Ureter (tissue), 1 donor: ENCODE measurements around the gene HSP90AB1. TPM values are rescaled to one million over a fixed set of nuclear protein-coding genes. Genes with fewer than 3 reads are reported as not detected.
"Not testable (repeated sequence)": the region's sequence is repeated elsewhere in the genome, so short reads cannot be mapped to it uniquely, and the experiment has no call there.

Source experiments
- DNase-seq: peaks from one replicate; pipeline ENCODE4 v3.0.0-alpha.2; 2020; ENCODE audit warnings: low spot score
- total RNA-seq: library from RNA; stranded (reverse); gene quantifications from one replicate; pipeline ENCODE4 v1.2.4, GENCODE V29; 2023
- donor health status: DM: yes; HTN: yes; CAD: no.

HSP90AB1 gene
- total RNA-seq, 1 donor from 2014 or later, result 936 TPM

DNA sequence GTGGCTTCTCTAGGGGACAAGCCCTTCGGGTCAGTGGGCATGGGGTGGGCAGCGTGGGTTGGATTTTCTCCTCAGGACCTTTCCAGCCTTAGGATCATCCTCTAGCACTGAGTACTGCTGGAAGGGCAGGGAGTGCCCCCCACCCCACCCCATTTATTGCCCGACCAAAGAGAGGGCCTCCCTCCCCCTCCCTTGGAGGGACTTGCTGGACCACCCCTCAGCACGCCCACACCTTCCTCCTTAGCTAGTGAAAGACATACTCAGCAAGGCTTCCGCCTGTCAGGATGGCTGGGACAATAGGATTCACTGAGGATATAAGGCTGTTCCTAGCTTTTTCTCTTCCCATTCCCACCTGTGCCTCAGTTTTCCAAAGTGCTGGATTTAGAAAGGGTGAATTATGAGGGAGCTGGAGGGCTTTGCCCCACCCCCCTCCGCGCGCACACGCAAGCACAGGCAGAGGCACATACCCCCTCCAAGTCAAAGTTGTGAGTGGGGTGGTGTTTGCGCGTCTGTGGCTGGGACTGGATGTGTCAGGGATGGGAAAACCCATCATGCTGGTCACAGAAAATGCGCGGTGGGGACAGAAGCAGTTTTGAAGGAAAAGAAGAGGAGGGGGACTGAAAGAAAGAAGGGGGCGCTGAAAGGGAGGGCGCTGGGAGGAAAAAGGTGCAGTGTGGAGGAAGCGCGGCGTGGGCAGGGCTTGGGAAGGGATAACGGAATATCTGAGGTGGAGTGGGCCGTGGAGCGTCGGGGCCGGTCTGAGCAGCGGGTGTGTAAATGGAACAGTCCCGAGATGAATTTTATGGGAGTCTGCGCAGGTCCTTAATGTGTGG is 24.2 kb upstream of the HSP90AB1 start:
- no peak for DNase-seq

DNA sequence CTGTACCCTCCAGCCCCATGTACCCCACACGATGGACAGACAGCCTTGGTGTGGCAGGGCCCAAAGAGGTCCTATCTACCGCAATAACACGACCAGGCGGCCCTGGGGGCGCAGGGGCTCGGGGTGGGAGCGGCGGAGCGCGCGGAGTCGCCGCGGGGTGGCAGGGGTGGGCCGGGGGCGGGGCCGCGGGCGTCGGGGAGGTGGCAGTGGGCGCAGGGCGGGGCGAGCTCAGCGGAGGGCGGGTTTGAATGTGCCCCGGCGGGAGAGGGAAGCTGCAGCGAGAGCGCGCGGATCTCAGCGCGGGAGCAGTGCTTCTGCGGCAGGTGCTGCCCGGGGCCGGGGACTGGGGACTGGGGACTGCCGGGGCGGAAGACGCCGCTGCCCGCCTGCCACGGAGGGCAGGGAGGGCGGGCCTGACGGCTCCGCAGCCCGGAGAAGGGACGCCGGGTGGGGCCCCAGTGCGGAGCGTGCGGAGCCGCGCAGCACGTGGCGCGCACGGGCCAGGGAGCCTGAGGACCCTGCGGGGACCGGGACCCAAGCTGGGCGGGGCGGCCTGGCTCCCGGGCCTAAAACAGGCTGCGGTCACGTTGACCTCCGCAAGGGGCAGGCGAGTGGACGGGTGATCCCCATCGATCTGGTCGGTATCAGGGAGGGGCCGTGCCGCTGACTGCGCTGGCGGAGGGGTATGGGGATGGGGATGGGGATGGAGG is 23.4 kb upstream of the HSP90AB1 start, which contains the start of gene SLC29A1:
Gene SLC29A1 (plus strand): TSS at position 277 of the 710 bp plus-strand sequence. CDS start 3,719 bp downstream, outside the sequence.
- peak; percentile 83 for DNase-seq

DNA sequence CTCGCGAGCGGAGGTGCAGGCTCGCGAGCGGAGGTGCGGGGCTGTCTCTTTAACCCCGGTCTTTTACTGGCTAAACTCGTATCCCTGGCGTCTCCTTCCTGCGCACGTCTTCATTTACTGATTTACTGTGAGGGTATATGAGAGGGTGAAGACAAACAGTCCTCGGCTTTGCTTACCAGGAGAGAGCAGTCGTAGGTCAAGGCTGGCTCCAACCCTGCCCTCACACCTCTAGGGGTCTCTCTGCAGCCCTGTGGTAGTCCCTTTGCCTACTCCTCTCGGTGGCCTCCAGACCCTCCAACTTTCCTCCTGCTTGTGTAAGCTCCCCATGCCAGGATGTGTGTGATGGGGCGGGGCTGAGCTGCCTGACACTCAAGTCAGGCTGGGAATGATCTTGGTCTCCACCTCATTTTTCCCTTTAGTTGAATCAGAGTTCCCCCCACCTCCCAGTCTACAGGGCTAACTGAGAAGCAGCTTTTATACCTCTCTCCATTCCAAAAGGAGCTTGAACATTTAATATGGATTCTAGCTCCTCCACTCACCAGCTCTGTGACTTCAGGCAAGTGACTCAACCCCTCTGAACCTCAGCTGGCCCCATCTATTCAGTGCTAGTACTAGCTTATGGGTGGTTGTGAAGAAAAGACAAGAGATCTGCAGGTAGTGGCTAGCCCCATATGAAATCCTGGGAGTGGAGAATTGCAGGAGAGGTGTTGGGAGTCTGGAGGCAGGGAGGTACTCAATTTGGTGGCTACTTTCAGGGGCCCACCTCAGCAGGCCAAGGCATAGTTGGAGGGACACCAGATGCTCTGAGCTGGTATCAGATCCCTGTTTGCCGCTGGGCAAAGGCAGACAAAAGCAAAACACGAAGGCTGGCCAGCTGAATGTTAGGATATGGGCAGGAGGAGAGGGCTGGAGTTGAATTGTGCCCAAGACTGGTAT is 22.6 kb upstream of the HSP90AB1 start:
- DNase-seq, result no peak

DNA sequence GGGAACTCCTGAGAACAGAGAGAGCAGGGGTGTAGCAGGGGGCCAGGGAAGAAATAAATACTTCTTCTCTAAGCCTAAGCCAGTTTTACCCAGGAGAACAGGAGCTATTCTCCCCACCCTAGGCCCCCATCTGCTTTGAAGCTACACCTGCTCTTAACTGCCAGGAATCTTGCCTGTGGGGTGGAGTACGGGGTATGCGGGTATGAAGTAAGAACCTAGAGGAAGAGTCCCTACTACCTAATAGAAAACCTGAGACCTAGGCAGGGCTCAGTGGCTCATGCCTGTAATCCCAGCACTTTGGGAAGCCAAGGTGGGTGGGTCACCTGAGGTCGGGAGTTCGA is 22.0 kb upstream of the HSP90AB1 start:
- no peak for DNase-seq

DNA sequence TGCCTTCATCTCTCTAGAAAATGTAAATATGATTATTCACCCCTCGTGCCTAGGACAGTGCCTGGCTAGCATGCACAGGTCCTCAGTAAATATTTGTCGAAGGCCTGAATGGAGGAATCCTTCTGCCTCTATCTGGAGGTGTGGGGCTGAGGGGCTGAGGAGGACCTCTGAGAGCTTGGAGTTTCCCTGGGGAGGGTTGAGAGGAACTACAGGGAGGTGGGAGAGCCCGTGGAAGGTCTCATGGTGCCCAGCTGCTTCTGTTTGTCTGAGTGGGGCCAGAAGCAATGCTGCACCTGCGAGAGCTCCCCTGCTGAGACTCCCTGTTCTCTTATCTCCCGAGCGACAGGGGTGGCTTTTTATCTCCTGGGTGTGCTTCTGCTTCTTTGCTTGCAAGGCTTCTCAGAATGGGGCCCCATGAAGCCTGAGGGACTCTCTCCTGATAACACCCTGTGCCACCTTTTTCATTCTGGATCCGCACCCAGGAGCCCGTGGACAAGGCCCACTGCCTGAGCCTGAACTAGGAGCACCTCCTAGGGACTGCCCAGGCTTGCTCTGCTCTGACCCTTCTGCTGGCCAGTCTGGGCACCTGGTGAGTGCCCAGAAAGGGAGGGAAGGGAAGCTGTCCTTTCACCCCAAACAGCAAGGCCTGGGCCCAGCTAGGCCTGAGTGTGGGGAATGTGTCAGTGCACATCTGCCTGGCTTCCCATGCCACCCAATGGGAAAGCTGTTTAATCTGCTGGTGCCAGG is 21.1 kb upstream of the HSP90AB1 start:
- DNase-seq, result no peak

DNA sequence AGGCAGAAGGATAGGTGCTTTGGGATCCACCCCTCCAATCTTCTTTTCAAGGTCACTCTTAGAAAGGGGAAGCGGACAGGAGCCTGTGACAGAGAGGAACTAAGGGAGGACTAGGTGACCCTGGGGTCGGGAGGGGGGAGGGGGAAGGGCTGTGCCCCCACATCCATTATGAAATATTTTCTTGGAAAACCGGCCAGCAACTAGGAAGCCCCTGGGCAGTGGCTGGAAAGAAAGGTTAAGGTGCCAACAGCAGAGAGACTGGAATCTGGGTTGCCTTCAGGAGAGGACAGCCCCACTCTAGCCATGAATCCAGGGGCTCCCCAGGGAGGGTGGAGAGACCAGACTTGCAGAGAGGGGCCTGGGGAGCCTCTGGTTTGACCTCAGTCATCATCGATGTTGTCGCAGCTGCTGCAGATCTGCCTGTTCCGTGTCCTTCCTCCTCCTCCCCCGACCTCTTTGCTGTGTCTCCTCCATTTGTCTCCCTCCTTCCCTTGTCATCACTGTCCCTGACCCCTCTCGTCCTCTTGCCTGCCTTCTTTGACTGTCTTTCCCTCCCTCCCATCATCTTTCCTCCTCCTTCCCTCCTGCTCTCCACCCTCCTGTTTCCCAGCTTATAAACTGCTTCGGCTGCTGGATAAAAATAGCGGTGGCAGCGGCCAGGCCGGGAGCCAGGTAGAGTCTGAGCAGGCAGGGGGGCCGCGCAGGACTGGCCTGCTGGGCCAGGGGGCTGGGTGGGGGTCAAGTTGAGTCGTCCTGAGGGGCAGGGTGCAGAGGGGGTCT is 20.3 kb upstream of the HSP90AB1 start:
- no peak for DNase-seq

DNA sequence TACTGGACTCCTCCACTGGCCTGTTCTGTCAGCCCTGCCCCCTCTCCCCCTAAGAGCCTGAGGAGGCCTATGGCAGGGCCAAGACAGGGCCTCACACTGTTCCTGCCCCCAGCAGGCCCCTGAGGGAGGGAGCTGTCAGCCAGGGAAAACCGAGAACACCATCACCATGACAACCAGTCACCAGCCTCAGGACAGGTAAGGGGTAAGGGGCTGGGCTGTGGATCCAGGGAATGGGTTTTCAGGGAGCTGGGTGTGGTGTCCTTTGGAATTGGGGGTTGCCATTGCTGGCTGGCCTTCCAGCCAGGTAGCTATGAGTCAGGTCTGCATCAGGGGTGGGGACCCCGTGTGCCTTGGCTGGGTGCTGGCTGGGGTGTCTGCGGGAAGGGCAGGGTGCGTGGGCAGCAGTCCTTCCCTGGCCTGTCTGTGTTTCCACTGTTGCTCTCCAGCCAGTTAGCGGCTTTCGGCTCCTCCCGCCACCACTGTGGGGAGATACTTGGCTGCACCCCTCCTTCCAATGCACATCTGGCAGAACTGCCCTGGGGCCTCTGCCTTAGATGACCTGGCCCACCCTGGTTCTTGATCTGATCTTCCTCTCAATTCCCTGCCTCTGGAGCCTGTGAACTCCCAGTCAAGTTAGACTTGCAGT is 19.6 kb upstream of the HSP90AB1 start:
- no peak for DNase-seq

DNA sequence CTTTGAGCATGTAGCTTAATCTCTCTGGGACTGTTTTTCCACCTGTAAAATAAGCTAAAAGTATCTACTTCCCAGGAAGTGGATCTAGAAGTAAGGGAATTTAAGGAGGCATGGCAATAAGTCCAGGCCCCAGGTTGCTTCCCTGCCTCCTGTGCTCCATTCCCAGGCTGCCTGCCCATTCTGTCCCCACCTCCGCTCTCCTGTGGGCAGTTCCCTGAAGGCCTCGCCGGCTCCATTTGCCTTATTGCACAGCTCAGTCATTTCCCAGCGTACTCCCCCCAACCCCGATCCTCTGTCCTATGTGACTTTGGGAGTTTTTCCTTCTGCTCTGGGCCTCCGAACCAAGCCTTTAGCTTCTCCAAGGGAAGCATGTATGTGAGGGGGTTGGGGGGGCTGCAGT is 18.9 kb upstream of the HSP90AB1 start:
- no peak for DNase-seq

DNA sequence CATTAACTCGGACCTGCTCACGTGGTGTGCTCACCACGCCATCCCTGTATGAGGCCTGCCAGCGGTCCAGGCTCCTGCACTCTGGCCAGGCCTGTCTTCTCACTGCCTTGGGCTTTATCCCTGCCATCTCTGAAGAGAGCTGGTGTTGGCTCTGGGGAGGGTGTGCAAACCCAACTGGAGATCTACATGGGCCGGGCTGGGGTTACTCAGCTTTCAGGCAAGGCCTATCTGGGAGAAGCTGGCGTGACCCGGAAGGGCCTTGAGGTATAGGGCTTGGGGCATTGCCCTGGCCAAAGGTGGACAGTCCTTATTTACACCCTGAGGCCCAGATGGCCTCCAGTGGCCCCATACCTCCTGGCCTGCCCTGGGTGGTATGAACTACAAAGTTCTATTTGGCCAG is 18.5 kb upstream of the HSP90AB1 start:
- no peak for DNase-seq

DNA sequence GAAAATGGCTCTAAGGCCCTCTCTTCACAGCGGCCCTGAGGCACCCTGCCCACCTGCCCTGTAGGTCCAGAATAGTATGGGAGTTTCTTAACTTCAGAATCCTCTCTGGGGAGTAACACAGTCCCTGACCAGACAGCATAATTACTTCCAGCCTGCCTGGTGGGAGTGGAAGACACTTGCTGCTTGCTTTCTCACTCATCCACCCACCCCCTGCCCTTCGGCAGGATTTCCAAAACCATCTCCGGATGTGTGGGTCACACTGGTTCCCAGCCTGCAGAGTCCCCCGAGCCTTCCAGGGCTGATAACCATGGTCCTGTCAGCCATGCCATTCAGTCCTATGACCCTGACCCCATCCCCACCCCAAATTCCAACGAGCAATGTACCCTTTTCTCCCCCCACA is 18.1 kb upstream of the HSP90AB1 start:
- DNase-seq, result no peak

DNA sequence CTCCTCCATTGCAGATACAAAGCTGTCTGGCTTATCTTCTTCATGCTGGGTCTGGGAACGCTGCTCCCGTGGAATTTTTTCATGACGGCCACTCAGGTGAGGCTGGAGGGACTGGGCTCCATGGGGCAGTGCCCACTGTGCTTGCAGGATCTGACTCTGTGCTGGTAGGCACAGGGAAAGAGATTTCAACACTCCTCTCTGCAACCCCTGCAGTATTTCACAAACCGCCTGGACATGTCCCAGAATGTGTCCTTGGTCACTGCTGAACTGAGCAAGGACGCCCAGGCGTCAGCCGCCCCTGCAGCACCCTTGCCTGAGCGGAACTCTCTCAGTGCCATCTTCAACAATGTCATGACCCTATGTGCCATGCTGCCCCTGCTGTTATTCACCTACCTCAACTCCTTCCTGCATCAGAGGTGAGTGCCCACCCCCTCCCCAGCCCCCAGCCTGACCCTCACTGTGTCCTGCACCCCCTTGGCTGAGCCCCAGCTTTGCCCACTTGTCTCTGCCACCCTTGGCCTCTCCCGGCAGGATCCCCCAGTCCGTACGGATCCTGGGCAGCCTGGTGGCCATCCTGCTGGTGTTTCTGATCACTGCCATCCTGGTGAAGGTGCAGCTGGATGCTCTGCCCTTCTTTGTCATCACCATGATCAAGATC is 17.4 kb upstream of the HSP90AB1 start:
- DNase-seq, result no peak

DNA sequence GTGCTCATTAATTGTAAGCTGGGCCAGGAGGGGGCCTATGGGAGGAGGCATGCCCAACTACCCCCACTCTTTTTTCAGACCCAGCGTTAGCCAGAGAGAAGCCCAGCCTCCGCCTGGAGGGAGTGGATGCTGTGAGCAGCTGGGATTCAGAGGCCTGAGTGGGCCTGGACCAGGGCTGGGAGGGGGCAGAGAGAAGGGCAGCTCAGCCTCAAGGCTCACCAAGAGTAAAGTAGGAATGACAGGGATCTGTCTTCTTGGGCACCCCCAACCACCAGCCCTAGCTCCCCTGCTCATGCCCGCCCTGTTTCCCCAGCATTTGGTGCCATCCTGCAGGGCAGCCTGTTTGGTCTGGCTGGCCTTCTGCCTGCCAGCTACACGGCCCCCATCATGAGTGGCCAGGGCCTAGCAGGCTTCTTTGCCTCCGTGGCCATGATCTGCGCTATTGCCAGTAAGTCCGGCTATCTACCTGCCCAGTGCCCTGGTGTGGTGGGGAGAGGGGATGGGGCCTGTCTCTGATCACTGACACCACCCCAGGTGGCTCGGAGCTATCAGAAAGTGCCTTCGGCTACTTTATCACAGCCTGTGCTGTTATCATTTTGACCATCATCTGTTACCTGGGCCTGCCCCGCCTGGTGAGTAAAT is 16.7 kb upstream of the HSP90AB1 start:
- no peak for DNase-seq

DNA sequence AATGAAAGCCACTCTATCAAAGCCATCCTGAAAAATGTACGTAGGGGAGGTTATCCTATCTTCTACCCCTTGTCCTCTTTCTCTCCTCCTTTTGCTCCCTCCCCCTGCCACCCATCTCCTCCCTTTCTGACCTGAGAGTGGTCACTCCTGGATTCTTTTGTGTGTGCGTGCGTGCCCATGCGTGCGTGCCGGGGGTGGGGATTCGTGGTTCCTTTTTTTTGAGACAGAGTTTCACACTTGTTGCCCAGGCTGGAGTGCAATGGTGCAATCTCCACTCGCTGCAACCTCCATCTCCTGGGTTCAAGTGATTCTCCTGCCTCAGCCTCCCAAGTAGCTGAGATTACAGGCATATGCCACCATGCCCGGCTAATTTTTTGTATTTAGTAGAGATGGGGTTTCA is 15.5 kb upstream of the HSP90AB1 start:
- not testable (repeated sequence) for DNase-seq

DNA sequence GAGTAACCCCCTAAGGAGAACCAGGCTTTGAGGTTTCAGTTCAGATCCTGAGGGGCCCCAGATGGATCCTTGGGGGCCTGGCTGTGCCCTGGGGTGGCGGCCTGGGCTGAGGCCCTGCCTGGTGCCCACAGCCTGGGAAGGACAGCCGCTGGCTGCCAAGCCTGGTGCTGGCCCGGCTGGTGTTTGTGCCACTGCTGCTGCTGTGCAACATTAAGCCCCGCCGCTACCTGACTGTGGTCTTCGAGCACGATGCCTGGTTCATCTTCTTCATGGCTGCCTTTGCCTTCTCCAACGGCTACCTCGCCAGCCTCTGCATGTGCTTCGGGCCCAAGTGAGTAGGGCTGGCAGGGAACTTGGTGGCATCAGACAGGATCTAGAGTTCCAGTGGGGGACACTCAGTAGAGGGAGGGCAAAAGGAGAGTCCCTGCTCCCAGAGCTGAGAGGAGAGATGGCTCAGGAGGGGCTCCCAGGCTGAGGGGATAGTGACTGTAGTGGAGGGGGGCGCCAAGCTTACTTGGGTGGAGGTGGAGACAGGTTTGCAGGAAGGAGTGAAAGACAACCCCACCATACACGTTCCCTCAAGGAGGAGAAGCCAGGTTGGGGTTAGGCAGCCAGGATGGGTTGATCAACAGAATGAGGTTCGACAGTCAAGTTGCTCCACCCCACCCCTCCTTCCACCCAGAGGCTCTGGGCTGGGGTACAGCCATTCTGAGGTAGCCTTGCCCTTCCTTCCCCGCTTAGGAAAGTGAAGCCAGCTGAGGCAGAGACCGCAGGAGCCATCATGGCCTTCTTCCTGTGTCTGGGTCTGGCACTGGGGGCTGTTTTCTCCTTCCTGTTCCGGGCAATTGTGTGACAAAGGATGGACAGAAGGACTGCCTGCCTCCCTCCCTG is 14.0 kb upstream of the HSP90AB1 start:
- no peak for DNase-seq

DNA sequence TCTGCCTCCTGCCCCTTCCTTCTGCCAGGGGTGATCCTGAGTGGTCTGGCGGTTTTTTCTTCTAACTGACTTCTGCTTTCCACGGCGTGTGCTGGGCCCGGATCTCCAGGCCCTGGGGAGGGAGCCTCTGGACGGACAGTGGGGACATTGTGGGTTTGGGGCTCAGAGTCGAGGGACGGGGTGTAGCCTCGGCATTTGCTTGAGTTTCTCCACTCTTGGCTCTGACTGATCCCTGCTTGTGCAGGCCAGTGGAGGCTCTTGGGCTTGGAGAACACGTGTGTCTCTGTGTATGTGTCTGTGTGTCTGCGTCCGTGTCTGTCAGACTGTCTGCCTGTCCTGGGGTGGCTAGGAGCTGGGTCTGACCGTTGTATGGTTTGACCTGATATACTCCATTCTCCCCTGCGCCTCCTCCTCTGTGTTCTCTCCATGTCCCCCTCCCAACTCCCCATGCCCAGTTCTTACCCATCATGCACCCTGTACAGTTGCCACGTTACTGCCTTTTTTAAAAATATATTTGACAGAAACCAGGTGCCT is 13.3 kb upstream of the HSP90AB1 start:
- no peak for DNase-seq

DNA sequence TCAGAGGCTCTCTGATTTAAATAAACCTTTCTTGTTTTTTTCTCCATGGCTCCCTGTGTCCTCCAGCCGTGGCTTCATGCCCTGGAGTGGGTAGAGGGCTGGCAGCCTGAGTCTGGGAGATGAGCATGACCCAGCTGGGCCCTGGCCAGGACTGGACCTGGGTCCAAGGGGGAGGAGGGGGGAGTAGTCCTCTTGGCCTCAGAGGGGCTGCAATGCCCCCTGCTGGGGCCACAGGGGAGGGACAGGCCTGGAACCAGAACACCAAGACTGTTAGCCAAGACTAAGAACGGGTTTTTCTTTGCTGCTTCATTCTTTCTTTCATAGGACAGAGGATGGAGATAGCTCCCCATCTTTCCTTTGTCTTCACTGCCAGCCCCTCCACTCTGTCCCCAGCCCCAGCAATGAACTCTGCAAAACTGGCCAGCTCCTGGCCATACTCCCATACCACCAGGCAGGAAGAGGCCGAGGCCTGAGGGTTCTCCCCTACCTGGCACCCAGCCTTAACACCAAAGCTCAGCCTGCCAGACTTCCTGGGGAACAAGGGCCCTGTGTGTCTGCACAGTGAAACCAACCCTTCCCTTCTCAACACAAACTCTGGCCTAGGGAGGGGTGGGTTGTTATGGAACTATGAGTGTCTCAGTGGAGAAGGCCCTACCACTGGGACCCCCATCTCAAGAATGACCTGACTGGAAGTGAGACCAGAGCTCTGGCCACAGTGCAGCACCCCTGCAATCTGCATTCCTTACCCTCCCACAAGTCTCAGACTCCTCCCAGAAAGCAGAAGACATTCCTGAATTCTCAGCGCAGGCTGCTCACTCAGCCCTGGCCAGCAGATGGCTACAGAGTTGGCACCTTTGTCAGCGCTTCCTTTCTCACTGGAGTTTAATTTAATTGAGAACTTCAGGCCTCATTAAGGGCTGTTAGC is 12.5 kb upstream of the HSP90AB1 start:
- DNase-seq, result peak; percentile 83

DNA sequence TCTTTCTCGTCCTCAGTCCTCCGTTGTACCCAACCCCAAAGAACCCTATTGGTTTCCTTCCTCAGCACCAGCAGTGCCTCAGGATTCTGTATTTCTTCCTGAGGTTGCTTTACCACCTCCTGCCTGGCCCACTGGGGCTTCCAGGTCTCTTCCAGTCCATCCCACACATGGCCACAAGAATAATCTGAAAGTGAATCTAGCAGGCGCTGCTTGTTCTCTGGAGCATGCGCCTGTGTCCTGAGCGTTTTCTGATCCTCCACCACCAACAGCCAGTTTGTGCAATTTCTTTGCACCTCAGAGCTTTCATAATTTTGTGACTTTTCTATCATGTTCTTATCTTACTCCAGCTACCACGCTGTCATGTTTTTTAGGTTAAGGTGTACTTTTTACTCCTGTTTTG is 11.6 kb upstream of the HSP90AB1 start:
- DNase-seq, result no peak
